ENCODE data around the gene KDM4D.
"Not testable (repeated sequence)": the region's sequence is repeated elsewhere in the genome, so short reads cannot be mapped to it uniquely, and the experiment has no call there.

The KDM4D gene

GRCh38 chr11:95033051-95033450, 59.5 kb downstream of the KDM4D start:
- DNase-seq (ENCODE audit: low read depth in 2 of 2): no peak

GRCh38 chr11:95035316-95035715, 61.8 kb downstream of the KDM4D start:
- no peak for DNase-seq (ENCODE audit: low read depth in 2 of 2)

GRCh38 chr11:95037356-95038035, 64.0 kb downstream of the KDM4D start:
- not testable (repeated sequence) for DNase-seq (ENCODE audit: low read depth in 2 of 2)

GRCh38 chr11:95042239-95042638, 68.7 kb downstream of the KDM4D start:
- no peak for DNase-seq (ENCODE audit: low read depth in 2 of 2)

GRCh38 chr11:95042906-95043305, 69.4 kb downstream of the KDM4D start:
- no peak for DNase-seq (ENCODE audit: low read depth in 2 of 2)

GRCh38 chr11:95044010-95044409, 70.5 kb downstream of the KDM4D start:
- DNase-seq (ENCODE audit: low read depth in 2 of 2): no peak

- DNase-seq (ENCODE audit: low read depth in 2 of 2): no peak
These were observed 72.3 kb downstream of the KDM4D start for GRCh38 chr11:95045812-95046211.
